Panc1 (cell line): ENCODE results near the gene BFAR.

Experiments
- TF ChIP-seq, protein P1 (sequence below): fragments of 450-650 bp; IDR thresholded peaks from 2 replicates; pipeline ENCODE4 v1.5.1; 2017; ENCODE audit warnings: mild to moderate bottlenecking
- TF ChIP-seq, protein P2 (sequence below), 2 experiments: IDR thresholded peaks; 2 replicates each; pipeline ENCODE4 v1.6.1; 2011 to 2012; ENCODE audit warnings: low read depth in 2 of 2, control low read depth in 1 of 2, low read length in 1 of 2, mild to moderate bottlenecking in 1 of 2, moderate library complexity in 1 of 2; ENCODE audit not compliant: insufficient read depth in 1 of 2

DNA sequence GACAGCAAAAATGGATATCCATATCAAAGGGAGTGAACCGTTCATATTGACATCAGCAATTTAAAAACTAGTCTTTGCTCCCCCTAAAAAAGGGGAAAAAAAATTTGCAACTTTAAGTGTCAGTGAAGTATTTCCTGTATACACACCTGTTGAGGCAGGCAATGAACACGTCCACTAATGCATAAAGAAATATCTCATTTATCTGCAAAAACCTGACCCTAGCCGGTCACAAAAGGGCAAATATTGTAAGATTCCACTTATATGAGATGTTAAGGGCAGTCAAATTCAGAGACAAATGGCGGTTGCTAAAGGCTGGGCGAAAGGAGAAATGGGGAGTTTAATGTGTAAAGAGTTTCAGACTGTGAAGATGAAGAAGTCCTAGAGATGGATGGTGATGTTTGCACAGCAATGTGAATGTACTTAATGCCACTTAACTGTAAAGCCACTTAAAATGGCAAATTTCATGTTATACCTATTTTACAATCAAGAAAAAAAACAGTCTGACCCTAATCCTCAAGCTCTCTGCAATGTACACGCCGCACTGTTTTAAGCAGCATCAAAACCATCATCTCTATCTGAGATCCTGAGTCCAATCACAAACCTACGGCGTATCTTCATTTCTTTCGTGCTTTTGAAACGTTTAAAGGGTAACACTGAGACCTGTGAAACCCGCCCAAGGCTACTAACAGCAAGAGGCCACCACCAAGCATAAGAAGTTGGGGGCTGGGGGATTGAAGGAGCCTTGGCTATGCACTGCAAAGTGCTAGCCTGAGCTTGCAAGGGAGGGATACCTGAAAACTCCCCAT is 3.7 kb upstream of the BFAR start:
- TF ChIP-seq, protein P1, sequence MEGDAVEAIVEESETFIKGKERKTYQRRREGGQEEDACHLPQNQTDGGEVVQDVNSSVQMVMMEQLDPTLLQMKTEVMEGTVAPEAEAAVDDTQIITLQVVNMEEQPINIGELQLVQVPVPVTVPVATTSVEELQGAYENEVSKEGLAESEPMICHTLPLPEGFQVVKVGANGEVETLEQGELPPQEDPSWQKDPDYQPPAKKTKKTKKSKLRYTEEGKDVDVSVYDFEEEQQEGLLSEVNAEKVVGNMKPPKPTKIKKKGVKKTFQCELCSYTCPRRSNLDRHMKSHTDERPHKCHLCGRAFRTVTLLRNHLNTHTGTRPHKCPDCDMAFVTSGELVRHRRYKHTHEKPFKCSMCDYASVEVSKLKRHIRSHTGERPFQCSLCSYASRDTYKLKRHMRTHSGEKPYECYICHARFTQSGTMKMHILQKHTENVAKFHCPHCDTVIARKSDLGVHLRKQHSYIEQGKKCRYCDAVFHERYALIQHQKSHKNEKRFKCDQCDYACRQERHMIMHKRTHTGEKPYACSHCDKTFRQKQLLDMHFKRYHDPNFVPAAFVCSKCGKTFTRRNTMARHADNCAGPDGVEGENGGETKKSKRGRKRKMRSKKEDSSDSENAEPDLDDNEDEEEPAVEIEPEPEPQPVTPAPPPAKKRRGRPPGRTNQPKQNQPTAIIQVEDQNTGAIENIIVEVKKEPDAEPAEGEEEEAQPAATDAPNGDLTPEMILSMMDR = no peak
- TF ChIP-seq, protein P2, sequence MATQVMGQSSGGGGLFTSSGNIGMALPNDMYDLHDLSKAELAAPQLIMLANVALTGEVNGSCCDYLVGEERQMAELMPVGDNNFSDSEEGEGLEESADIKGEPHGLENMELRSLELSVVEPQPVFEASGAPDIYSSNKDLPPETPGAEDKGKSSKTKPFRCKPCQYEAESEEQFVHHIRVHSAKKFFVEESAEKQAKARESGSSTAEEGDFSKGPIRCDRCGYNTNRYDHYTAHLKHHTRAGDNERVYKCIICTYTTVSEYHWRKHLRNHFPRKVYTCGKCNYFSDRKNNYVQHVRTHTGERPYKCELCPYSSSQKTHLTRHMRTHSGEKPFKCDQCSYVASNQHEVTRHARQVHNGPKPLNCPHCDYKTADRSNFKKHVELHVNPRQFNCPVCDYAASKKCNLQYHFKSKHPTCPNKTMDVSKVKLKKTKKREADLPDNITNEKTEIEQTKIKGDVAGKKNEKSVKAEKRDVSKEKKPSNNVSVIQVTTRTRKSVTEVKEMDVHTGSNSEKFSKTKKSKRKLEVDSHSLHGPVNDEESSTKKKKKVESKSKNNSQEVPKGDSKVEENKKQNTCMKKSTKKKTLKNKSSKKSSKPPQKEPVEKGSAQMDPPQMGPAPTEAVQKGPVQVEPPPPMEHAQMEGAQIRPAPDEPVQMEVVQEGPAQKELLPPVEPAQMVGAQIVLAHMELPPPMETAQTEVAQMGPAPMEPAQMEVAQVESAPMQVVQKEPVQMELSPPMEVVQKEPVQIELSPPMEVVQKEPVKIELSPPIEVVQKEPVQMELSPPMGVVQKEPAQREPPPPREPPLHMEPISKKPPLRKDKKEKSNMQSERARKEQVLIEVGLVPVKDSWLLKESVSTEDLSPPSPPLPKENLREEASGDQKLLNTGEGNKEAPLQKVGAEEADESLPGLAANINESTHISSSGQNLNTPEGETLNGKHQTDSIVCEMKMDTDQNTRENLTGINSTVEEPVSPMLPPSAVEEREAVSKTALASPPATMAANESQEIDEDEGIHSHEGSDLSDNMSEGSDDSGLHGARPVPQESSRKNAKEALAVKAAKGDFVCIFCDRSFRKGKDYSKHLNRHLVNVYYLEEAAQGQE (IDR thresholded peaks at IDR 0.05; ENCODE audit: insufficient read depth in 1 of 2, low read depth in 2 of 2, low read length in 1 of 2) = no peak
